ENCODE data around the gene ABLIM2.

Gene ABLIM2

DNA sequence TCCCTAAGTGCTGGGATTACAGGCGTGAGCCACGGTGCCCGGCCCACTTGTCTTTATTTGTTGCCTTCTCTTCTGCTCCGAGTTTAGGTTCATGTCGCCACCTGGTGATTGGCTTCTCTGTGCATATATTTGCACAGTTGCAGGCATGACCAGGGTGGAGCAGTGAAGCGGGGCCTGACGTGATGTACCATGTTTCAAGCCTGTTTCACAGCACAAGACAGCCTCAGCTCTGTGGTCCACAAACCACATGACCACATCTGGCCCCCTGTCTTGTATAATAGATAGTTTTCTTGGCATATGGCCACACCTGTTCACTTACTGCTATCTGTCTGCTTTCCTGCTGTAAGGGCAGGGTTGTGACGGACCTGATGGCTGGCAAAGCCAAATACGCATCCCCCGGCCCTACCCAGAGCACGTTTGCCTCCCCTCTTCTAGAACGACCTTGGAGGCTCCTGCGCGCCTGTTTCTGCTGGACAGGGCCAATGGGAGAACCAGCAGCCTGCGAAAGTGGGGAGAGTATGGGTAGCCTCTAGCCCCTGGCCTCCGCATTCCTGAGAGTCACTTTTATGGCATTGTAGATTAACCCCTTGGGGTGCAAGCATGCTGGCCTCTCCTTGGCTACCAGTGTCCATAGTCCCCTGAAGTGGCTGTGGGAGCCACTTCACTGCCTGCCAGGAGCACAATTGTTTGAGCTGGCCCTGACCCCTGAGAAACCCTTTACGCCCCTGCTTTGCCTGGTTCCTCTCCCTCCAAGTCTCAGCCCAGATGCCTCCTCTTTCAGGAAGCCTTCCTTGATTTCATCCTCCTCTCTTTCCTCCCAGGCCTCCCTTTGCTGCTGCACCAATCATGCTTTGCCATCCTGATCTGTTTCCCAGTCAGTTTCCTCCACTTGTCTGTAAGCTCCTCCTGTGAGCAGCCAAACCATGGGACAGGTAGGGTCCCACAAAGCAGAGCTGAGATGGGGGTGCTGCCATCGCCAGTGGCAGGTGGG lies 34.4 kb upstream of the ABLIM2 start:
- DNase-seq: peak; percentile 61

DNA sequence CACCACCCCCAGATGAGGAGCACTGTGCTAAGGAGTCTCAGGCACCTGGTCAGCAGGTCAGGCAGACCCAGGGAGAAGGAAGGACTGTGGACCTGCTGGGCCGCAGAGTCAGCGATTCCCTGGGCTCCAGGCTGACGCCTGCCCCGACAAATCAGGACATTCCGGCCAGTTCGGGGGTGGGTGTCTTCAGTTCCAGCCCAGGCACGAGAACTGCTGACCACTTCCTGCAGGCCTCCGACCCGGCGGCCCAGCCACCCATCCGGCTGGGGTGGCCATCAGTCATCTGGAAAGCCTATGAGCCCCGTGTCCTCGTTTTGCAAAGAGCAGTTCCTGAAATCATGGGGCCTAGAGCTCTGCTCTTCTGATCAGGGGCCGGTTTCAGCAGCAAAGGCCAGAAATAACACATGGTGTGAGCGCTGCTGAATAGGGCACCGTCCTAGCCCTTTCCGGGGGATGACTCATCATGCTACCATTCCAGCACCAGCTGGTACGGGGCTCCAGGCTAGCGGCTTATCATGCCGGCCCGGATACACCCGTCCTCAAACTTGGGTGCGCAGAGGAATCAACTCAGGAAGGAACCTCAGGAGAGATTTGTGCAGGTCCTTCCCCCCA lies 32.6 kb upstream of the ABLIM2 start:
- no peak for DNase-seq

DNA sequence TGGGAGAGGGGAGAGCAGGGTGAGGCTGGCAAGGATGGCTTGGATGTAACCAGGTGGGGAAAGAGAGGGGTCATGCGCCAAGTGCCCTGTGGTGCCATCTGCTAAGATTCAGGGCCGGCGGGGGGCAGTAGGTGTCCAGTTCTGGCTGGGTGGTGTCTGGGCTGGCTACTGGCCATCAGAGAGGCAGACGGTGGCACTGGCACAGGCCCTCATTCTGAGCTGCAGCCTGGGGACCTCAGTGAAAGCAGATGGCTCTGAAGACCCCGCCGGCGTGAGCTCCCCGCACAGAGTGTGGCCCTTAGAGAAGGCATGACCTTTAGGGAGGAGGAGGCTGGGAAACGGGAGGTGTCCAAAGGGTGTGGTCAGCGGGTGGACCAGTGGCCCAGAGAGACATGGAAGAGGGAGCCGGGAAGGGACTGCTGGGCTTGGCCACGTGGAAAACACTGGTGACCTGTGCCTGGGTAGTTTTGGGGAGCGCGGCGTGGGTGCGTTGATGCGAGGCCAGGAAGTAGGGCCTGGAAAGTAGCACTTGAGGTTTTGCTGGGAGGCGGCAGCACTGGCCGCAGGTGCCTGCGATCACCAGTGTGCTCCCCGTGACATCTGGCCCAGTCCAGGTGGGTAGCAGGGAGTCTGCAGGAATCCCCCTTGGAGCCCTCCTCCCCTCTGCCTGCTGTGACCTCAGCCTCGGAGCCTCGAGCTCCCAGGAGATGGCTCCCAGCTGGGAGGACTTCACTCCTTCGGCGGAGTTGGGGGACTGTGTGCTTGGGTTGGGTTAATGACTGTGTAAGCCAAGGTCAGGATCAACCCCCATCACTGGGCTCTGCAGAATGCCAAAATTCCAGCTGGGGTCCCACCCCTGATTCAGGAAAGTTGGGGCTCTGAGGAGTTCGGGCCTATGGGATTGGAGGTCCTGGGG lies 31.2 kb upstream of the ABLIM2 start:
- peak; percentile 23 for DNase-seq

DNA sequence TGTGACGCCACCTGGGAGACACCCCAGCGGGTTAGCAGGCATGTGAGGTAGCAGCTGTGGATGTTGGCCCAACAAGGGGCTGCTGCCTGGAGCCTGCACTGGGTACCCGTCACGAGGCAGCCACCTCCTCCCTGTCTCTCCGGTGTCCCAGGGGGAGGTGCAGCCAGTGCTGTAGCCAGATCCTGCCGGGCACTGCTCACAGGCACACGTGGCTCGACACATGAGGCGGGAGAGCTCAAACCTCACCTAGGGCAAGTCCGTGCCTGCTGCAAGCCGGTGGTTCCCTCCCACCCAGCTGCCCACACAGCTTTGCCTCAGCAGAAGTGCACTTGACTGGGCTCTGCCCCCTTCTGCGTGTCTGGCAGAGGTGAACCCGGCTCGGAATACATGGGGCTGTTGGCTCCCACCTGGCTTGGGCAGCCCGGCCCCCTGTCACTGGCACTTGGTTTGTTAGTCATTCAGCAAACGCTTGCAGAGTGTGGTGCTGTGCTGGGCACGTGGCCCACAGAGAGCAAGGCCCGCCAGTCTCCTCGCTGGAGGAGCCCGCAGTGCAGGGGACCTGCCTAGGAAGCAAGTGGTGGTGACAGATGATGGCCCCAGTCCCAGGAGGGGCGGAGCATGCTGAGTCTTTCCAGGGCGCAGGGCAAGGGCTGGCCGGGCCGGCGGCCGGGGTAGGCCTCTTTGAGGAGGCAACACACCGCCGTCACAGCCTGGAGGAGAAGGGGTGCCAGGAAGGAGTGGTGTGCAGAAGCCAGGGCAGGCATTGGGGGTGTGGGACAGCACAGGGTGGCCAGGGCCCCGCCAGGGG lies 30.3 kb upstream of the ABLIM2 start:
- DNase-seq: peak; percentile 95

DNA sequence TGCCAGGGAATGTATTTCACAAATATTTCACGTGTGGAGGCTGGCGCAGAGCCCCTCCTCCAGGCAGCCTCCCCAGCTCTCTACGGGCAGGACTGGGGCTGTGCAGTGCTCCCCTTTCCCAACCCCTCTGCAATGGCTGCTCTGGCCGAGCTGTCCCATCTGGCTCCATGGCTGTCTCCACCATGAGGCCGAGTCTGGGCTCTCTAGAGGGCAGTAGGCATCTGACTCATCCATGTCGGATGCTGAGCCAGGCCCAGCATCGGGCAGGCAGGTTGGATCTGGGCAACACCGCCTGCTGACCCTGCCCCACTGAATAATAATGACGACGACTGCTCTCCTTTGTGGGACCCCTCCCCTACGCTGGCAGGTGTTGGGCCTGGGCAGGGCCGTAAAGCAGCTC lies 29.5 kb upstream of the ABLIM2 start:
- DNase-seq: no peak

DNA sequence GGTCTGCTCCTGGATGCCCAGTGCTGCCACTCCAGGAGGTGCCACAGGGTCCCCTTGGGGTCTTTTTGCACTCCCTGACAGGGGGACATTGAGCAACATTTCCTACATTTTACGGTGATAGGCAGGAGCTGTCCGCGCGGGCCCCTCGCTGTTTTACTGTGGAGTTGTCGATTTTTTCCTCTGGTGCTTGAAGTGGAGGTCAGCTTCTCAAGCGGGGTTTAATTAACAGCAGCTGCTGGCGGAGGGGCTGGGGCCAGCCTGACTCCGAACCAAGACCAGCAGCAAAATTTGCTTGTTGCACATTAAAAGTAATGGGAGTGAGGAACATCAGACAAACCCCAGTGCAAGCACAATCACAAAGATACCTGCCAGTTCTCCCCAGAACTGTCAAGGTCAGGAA lies 27.3 kb upstream of the ABLIM2 start:
- DNase-seq: no peak

DNA sequence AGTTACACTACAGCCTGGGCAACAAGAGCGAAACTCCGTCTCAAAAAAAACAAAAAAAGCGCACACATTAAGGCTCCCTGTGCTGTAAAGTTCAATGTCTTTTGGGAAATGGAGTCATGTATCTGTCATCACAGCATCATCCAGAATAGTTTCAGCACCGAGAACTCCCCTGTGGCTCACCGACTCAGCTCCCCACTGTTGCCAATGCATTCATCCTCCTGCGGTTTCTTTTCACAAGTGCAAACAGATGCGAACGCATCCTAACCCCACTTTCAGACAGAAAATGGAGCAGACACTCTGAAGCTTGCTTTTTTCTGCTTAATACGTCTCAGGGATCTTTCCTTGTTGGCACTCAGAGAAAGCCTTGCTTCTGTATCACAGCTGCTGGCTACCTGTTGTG lies 26.7 kb upstream of the ABLIM2 start:
- DNase-seq: peak; percentile 57

DNA sequence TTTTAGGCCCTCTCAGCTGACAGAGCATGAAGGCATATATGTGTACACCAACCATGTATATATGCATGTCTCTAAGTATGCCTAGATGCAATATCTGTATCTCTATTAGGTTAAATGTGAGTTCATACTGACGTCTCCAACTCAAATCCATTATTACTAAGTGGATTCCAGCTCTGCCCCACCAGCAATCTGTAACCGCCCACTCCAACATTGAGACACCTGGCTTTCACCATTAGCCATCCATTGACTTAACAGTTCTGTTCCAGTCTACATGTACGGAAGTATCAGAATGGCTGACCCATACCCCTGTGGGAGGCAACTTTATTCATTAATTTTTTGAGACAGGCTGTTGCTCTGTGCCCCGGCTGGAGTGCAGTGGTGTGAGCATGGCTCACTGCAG lies 25.4 kb upstream of the ABLIM2 start:
- no peak for DNase-seq

DNA sequence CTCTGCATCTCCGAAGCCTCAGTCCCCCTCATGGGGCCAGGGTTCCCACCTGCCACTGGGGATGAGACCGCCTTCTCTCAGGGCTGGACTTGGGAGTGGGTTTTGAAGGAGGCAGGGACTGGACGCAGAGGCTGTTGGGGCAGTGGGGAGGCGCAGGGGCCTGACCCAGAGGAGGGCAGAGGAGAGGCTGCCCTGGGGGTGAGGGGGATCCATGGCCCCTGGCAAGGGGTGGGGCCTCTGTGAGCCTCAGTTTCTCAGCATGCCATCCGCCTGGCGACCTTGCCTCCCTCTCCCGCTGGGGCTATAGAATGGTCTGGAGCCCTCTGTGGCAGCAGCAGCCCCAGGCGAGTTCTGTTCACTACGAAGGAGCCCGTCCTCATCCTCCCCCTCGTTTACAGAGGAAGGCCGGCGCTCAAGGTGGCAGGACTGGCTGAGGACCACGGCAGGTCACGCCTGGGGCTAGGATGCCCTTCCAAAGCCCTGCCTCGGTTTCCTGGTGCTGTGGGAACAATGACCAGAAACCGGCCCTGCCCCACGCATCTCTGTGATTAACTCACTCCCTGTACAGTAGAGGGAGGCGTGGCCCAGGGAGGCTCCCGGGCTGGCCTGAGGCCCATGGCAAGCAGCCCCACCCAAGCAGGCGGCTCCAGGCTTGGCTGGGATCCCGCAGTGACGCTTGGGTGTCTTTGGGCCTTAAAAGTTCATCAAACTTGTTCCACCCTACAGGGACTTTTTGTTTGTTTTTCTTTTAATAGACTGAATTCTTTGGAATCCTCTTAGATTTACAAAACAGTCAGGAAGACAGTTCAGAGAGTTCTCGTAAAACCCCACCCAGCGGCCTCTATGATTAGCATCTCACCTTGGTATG lies 24.5 kb upstream of the ABLIM2 start:
- no peak for DNase-seq

DNA sequence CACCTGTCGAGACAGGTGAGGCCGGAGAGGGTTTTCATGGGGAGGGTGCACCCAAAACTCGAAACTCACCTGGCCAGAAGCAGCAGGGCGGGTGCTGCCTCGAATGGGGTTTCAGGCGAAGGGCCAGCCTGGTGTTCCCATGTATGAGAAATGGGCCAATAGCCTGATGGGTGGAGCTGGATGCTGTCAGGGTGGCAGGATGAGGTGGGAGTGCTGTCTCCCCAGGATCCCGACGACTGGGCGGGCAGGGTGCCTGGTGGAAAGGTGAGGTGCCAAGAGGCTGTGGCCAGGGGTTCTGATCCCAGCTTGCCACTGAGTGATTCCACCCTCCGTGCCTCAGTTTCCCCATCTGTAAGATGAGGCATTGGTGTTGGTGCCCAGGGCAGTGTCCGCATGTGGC lies 23.7 kb upstream of the ABLIM2 start:
- DNase-seq: no peak

DNA sequence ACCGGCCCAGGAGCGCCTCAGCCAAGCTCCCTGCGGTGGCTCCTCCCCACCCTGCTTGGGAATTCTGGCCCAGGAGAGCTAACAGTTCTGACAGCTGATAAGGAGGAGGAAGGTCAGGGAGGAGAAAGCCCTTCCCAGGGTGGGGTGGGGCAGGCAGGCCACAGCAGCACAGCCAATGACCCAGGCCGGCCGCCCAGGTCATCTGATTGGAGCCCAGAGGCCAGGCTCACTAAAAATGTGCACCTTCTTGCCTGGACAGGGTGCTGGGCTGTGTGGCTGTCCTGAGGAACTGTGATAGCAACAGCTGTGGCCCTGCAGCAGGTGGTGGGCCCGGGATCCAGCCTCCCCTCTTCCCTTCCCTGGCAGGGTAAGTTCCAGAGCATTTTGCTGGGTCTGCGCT lies 23.2 kb upstream of the ABLIM2 start:
- no peak for DNase-seq

DNA sequence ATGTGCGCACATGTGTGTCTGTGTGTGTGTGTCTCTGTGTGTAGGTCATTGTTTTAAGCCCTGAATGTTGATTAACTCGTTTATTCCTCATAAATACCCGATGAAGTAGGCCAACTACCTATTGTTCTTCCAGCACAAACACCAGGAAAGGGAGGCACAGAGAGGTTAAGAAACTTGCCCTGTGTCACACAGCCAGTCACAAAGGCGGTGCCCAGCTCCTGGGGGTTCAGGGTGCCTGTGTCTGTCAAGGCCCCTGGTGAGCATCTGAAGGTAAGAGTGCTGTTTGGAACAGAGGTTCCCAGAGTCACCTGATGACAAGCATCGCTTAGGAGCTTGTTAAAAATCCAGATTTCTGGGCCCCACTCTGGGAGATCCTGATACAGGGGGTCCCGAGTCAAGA lies 22.5 kb upstream of the ABLIM2 start:
- no peak for DNase-seq

DNA sequence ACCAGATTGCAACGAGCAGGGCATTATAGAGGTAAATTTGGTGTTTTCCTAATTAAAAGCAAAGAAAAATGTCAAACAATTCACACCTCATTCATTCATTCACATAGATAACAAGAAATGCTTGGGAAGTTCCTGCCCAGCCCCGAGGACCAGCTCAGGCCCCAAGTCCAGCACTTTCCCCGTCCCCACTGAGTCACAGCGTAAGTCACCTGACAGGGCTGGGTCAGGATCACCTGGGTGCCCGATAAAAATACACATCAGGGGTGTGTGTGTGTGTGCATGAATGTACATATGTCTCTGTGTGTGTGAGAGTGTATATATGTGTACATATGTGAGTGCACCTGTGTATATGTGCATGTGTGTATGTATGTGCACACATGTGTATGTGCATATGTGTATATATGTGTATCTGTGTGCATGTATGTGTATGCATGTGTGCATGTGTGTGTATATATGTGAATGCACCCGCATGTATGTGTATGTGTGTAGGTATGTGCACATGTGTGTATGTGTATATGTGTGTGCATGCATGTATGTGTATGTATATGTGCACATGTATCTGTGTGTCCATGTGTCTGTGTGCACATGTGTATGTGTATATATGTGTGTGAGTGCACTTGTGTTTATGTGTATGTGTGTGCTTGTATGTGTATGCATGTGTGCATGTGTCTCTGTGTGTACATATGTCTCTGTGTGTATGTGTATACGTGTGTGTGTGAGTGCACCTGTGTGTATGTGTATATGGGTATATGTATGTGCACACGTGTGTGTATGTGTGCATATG lies 21.9 kb upstream of the ABLIM2 start:
- no peak for DNase-seq

DNA sequence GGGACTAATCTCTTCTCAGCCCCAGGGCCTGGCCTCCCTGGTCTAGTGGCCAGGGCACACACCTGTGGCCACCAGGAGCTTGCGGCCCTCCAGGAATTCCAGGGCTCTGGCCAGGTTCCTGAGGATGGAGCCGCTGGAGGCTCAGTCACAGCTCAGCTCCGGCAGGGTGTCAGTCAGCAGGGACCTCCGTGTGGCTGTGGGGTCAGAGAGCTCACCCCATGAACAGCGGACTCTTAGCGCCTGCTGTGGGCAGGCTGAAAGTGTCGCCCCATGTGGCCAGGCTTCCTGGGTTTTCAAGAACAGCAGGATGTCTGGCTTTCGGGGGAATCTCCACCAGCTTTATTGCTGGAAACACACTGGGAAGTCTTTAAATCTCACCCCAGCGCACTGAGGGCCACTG lies 21.2 kb upstream of the ABLIM2 start:
- DNase-seq: no peak

DNA sequence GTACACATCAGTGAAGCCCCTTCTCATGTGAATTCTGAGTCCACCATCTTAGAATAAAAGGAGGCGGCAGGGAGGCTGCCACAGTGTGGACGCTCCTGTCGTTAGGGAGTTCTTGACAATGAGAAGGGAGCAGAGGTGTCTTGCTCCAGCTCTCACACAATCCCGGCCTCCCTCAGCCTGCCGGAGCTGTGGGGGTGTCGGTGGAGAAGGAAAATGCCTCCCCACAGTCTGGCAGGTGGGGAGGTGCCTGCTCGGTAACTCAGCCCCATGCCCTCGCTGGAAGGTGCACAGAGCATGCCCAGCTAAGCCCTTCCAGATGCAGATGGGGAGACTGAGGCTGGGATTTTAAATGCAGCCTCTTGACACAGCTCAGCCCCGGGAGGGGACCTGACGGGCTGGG lies 20.5 kb upstream of the ABLIM2 start:
- DNase-seq: no peak

DNA sequence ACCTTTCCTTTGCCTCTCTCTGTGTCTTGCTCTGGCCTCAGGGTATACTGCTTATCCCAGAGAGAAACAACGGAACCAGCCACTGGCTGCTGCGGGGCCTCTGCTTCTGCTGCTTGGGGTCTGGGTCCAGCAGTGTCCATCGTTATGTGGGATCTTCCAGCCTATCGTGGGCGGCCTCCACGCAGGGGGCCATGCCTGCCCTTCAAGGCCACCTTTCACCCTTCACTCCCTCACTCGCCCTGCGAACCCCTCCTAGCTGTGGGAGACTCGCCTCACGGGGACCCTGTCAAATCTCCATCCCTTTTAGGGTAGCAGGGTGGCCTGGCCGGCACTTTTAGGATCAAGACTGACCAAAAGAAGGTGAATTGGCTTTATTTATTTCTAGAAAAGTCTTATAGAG lies 19.3 kb upstream of the ABLIM2 start:
- no peak for DNase-seq

DNA sequence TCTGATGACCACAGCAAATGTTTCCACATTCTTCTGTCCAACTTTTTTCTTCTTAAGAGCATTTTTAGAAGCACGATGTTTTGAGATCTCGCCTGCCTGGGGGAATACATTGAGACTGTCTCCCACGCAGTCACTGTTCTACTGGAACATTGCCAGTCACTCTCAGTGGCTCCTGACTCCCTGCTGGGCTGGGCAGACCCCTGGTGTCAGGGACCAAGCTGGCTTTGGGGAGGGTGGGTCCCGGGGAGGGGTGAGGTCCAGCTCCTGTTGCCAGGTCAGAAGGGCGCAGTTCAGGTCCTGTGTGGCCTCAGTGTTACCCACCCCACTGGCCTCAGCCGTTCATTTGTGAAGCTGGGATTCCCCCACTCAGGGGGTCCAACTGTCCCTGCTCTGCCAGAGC lies 18.9 kb upstream of the ABLIM2 start:
- DNase-seq: no peak

DNA sequence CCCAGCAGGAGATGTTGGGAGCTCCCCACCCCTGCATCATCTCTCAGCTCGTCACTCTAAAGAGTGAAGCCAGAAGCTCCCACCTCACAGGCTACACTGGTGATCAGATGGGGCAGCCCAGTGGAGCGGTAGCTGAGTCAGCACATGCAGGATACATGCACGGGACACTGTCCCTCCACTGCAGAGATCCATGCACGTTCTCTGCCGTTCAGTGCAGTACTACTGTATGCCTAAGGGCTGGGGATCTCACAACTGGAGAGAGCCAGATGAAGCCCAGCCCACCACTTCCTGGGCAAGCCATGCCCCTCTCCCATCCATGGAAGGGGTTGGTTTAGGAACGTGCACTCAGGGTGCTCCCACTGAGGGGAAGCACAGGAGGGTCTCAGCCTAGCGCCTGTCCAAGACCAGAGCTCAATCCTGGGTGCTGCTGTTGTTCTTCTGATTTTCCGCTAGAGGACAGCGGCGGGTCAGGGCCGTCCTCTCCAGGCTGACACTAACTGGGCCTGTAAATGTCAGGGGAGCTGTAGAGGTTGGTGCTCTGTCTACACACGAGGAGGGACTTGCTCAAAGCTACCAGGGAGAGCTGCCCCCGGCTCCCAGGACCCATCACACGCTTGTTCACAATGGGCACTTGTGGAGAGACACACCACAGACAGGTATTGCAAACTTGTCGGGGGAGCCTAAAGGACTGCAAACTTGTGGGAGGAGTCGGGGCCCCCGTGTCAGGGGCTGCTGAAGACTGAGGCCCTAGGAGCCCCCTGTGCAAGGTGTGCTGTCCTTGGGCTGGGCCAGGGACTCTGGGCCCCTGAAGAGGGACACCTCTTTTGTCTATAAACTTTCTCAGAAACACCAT lies 18.2 kb upstream of the ABLIM2 start:
- DNase-seq: peak; percentile 10

DNA sequence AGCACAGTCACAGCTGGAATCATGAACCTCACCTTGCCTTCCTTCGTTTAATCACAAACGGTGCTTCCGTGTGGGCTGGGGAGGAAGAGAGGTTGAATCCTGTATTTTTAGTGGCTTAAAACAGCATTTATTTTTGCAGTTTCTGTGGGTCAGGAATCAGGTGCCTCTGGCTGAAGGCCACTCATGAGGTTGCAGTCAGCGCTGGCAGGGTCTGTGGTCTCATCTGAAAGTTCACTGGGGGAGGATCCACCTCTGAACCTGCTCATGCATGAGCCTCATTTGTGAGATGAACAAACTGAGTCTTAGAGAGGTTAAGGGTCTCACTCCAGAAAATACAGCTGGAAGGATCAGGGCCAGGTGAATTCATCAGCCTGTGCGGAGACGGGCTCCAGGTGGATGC lies 17.1 kb upstream of the ABLIM2 start:
- DNase-seq: no peak

DNA sequence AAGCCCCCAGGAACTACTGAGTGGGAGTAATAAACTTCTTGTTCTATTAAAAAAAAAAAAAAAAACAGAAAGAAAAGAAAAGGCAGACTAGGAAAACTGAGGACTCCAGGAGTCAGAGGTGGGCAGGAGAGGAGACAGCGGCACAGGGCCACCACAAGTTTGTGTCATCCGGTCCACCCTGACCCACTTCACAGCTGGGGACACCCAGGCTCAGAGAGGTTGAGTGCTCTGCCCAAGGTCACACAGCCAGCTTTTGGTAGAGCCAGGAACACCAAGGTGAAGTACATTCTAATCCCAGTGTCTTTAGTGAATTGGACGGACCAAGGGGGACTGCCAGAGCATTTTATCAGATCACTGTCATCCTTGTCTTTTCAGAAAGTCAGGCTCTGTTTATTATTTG lies 16.4 kb upstream of the ABLIM2 start:
- DNase-seq: no peak

All from NCI-H2171 treated with DMSO at 0.1 percent for 48 hours (cell line).